Measurements from ENCODE around the gene IRF9. TPM values are rescaled to one million over a fixed set of nuclear protein-coding genes. Genes with fewer than 3 reads are reported as not detected.

IRF9 gene
- total and polyA plus RNA-seq, 2 experiments from 2014 or later: 8.2 to 8.4 TPM

DNA sequence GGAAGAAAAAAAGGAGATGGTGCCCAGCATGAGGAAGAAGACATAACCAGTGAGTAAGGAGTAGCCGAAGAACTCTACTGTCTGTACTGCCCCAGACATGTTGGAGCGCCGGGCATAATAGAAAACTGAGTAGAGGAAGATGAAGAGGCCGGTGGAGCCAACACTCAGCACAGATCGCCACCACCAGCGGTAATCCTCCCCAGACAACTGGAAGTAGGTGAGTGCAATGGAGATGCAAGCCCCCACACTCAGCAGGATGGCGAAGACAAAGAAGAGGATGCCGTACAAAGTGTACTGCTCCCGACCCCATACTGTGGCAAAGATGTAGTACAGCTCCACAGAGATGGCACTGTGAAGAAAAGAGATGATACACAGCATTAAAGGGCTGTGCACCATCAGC is 28.4 kb downstream of the IRF9 start:
- Mint-ChIP-seq H3K4me3 (peak overlapping the region; percentile 96), H3K27me3 (ENCODE audit: insufficient read depth, low read depth, poor library complexity) (peaks cover 16% of the 10 kb centered on the region), H3K27ac (no peak overlapping the region; the same call in 1 of the 2 replicates), H3K4me1 (peaks cover 21% of the 10 kb centered on the region), H3K9me3 (no peaks in the 10 kb centered on the region; the same call in 2 of the 3 replicates), H3K36me3 (ENCODE audit: low read depth) (peaks cover 66% of the 10 kb centered on the region)
- ATAC-seq: no peak
- no peak for DNase-seq (ENCODE audit: low spot score)
- TF ChIP-seq ZNF462 (CRISPR knock-in tag; IDR thresholded peaks at IDR 0.05): no peak
- TF ChIP-seq CREB1 (CRISPR knock-in tag; IDR thresholded peaks at IDR 0.05; ENCODE audit: low read depth): no peak
- peaks cover 6% of the 10 kb centered on the region for H4K20me1 ChIP-seq (replicated peaks; ENCODE audit: insufficient read depth)
- no peaks in the 10 kb centered on the region for H3K9me2 ChIP-seq (ENCODE audit: insufficient read depth)
- H3K27me3 ChIP-seq (ENCODE audit: insufficient read depth): no peaks in the 10 kb centered on the region
- peaks cover 12% of the 10 kb centered on the region for H3K4me1 ChIP-seq (ENCODE audit: insufficient read depth)
- peak overlapping the region; percentile 74 for H3K4me2 ChIP-seq
- 0 out of 2 replicates have a peak overlapping the region, but pooled peaks have one; percentile 55 for H3K27ac ChIP-seq (ENCODE audit: low read depth)
- H3K79me2 ChIP-seq (replicated peaks; ENCODE audit: insufficient read depth): peaks cover 13% of the 10 kb centered on the region; the same call in 1 of the 2 replicates
- H3K4me3 ChIP-seq: no peak overlapping the region; the same call in 1 of the 2 replicates
- H3K36me3 ChIP-seq (ENCODE audit: insufficient read depth): no peaks in the 10 kb centered on the region; the same call in 1 of the 2 replicates
- peaks cover 6% of the 10 kb centered on the region for H3F3A ChIP-seq (replicated peaks; ENCODE audit: low read depth)
- H2AFZ ChIP-seq: no peak overlapping the region

DNA sequence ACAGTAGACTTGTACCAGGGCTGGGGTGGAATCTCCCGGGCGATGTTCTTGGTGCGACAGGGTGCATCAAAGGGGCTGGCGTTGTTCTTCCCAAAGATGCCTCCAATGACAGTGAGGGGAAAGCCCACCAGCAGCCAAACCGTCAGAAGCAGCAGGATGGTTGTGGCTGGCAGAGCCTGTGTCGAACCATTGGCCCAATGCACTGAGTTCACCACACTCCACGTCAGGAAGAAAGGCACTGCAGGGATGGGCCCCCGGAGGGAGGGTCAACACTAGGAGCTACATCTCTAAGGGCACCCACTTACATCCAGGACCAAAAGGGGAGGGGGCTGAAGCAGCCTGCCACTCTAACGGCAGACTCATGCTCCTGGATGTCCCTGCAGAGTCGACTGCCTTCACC is 29.4 kb downstream of the IRF9 start:
- Mint-ChIP-seq H3K27ac (no peak overlapping the region), H3K36me3 (ENCODE audit: low read depth) (peaks cover 58% of the 10 kb centered on the region), H3K4me3 (no peak overlapping the region), H3K4me1 (peaks cover 25% of the 10 kb centered on the region), H3K27me3 (ENCODE audit: insufficient read depth, low read depth, poor library complexity) (peaks cover 19% of the 10 kb centered on the region), H3K9me3 (no peaks in the 10 kb centered on the region; the same call in 2 of the 3 replicates)
- no peaks in the 10 kb centered on the region; the same call in 1 of the 2 replicates for H3K36me3 ChIP-seq (ENCODE audit: insufficient read depth)
- H2AFZ ChIP-seq: no peak overlapping the region
- H3K27ac ChIP-seq (ENCODE audit: low read depth): no peak overlapping the region
- H3K9me2 ChIP-seq (ENCODE audit: insufficient read depth): no peaks in the 10 kb centered on the region
- H4K20me1 ChIP-seq (replicated peaks; ENCODE audit: insufficient read depth): peaks cover 6% of the 10 kb centered on the region
- peaks cover 16% of the 10 kb centered on the region for H3K4me1 ChIP-seq (ENCODE audit: insufficient read depth)
- ATAC-seq (no peak), DNase-seq (ENCODE audit: low spot score) (no peak)
- peaks cover 13% of the 10 kb centered on the region; the same call in 1 of the 2 replicates for H3K79me2 ChIP-seq (replicated peaks; ENCODE audit: insufficient read depth)
- no peak overlapping the region for H3K4me3 ChIP-seq
- no peak overlapping the region for H3K4me2 ChIP-seq
- H3K27me3 ChIP-seq (ENCODE audit: insufficient read depth): no peaks in the 10 kb centered on the region
- peaks cover 15% of the 10 kb centered on the region for H3F3A ChIP-seq (replicated peaks; ENCODE audit: low read depth)
- TF ChIP-seq NANOG (IDR thresholded peaks at IDR 0.05; ENCODE audit: borderline replicate concordance) (no peak), EZH2phosphoT487 (IDR thresholded peaks at IDR 0.05; ENCODE audit: unreplicated experiment) (no peak), ETS1 (IDR thresholded peaks at IDR 0.05) (no peak), STAT1 (IDR thresholded peaks at IDR 0.05; ENCODE audit: unreplicated experiment) (no peak), POLR2AphosphoS5 (IDR thresholded peaks at IDR 0.05; ENCODE audit: low read depth) (no peak), ZNF331 (CRISPR knock-in tag; IDR thresholded peaks at IDR 0.05; ENCODE audit: low read depth) (no peak), JUNB (IDR thresholded peaks at IDR 0.05; ENCODE audit: unreplicated experiment) (no peak), ZNF114 (CRISPR knock-in tag; IDR thresholded peaks at IDR 0.05) (no peak), EZH2 (IDR thresholded peaks at IDR 0.05; ENCODE audit: low read depth, unreplicated experiment) (no peak)
- TF ChIP-seq, protein P1, sequence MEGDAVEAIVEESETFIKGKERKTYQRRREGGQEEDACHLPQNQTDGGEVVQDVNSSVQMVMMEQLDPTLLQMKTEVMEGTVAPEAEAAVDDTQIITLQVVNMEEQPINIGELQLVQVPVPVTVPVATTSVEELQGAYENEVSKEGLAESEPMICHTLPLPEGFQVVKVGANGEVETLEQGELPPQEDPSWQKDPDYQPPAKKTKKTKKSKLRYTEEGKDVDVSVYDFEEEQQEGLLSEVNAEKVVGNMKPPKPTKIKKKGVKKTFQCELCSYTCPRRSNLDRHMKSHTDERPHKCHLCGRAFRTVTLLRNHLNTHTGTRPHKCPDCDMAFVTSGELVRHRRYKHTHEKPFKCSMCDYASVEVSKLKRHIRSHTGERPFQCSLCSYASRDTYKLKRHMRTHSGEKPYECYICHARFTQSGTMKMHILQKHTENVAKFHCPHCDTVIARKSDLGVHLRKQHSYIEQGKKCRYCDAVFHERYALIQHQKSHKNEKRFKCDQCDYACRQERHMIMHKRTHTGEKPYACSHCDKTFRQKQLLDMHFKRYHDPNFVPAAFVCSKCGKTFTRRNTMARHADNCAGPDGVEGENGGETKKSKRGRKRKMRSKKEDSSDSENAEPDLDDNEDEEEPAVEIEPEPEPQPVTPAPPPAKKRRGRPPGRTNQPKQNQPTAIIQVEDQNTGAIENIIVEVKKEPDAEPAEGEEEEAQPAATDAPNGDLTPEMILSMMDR (conservative IDR thresholded peaks at IDR 0.05; ENCODE audit: low read depth in 2 of 2): no peak

All from GM23338 (cell line).